Retinal pigment epithelial cell (primary cell): ENCODE measurements around the gene TENT5A.

Experiments used
- DNase-seq: peaks from one replicate; pipeline ENCODE4 v3.0.0-alpha.2; 2010; ENCODE audit warnings: low read depth
- H3K4me3 ChIP-seq: 2 replicates; pipeline ENCODE4 v1.5.1; 2011; ENCODE audit warnings: mild to moderate bottlenecking, low read length, control low read depth, moderate library complexity
- CTCF ChIP-seq: conservative IDR thresholded peaks from 2 replicates; pipeline ENCODE4 v1.5.1; 2011; ENCODE audit warnings: low read depth, low read length, control low read depth, inconsistent platforms

Gene TENT5A

DNA sequence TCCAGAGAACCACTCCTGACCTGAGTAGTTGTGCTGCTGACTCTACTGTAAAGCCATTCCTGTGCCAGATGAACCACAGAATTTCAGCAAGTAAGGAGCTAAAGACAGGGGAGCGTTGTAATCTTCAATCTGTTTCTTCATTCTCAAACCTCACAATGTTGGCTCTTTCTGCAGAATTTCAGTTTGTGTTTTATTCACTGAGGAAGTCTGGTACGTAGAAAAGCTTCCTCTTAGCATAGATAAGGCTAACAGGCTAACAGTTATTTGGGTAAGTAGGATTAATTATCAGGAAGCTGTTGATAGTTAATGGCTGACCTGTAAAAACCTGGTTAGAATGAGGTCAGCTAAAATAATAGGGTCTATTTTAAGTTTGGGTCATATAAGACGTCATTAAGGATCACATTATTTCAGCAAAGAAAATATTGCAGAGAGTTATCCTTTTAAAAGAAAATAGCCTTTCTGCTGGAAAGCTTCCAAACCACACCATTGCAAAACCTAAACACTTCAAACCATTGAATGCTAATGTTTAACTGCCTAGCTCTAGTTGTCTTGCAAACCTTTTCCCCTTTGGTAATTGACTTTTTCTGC lies 14.1 kb upstream of the TENT5A start:
- no peak for TF ChIP-seq CTCF
- peak; percentile 94 for DNase-seq
- peak overlapping the region; percentile 2 for H3K4me3 ChIP-seq

- TF ChIP-seq CTCF, result no peak
- no peak overlapping the region for H3K4me3 ChIP-seq
- no peak for DNase-seq
Observed at GRCh38 chr6:81764531-81764930, 12.1 kb upstream of the TENT5A start.

DNA sequence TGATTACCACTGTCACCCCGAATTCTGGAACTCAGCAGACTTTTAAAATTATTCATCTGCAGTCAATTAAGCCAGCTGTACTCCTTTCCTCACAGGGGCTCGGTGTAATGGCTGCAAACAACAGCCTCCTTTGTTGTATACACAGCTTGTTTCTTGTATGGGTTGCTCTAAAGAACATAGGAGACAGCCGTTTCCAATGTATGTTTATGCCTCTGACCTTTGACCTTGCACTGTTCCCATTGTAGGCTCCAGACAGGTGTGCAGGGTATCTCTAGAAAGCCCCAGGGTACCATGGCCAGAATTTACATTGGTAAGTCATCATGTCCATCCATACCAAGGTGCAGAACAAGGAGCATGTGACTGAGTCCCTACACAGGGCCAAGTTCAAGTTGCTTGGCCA lies 11.5 kb upstream of the TENT5A start:
- no peak for TF ChIP-seq CTCF
- DNase-seq, result no peak
- H3K4me3 ChIP-seq, result no peak overlapping the region

- no peak for TF ChIP-seq CTCF
- DNase-seq, result no peak
- H3K4me3 ChIP-seq, result no peak overlapping the region
Observed at GRCh38 chr6:81763051-81763450, 10.6 kb upstream of the TENT5A start.

DNA sequence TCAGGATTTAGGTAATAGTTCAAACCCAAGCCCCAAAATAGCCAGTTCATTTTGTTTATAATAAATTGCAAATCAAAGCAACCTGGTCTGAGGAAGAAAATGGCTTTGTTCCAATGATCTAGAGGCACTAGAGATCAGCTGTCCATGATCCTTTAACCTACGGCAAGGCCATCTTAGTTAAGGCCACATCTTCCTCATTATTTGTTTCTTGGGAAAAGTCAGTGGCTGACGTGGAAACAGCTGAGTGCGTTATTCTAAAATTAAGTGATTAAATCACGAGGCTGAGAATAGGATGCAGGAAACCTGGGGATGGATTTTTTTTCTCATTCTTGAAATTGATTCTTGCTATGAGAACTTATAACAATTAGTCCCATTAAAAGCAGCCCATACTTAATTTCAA lies 10.1 kb upstream of the TENT5A start:
- DNase-seq, result no peak
- TF ChIP-seq CTCF, result no peak
- H3K4me3 ChIP-seq, result no peak overlapping the region

GRCh38 chr6:81762132-81762531 lies 9.7 kb upstream of the TENT5A start:
- no peak overlapping the region for H3K4me3 ChIP-seq
- TF ChIP-seq CTCF, result no peak
- no peak for DNase-seq

GRCh38 chr6:81761197-81761596 lies 8.7 kb upstream of the TENT5A start:
- no peak for TF ChIP-seq CTCF

More at GRCh38 chr6:81761197-81761596, 8.7 kb upstream of the TENT5A start:
- H3K4me3 ChIP-seq, result no peak overlapping the region
- DNase-seq, result no peak
